ENCODE results near the gene AGTRAP. TPM values are rescaled to one million over a fixed set of nuclear protein-coding genes. Genes with fewer than 3 reads are reported as not detected.
A peak's percentile ranks its signal among the peaks of the same experiment; 100 is the strongest.

AGTRAP gene
- total RNA-seq, 2 donors from 2014 or later, result 40.3 to 52.0 TPM

- Mint-ChIP-seq H3K27me3 (no peaks in the 10 kb centered on the region), H3K9me3 (no peaks in the 10 kb centered on the region), H3K4me1 (ENCODE audit: low read depth in 2 of 2) (peaks cover 14 to 16% of the 10 kb centered on the region in 2 donors), H3K27ac (peak overlapping the region in 1 of 2 donors; percentile 19), H3K4me3 (no peak overlapping the region), H3K36me3 (no peaks in the 10 kb centered on the region)
- ATAC-seq, result no peak
- DNase-seq (ENCODE audit: low spot score), result no peak
Observed at GRCh38 chr1:11714831-11715575, 20.9 kb upstream of the AGTRAP start.

- ATAC-seq, result peak; percentile 93
- DNase-seq (ENCODE audit: low spot score), result peak; percentile 84
- no peaks in the 10 kb centered on the region for H3K9me3 Mint-ChIP-seq
- peaks cover 19 to 22% of the 10 kb centered on the region in 2 donors for H3K4me1 Mint-ChIP-seq (ENCODE audit: low read depth in 2 of 2)
- no peaks in the 10 kb centered on the region for H3K27me3 Mint-ChIP-seq
- peak overlapping the region; percentile 94 to 96 for H3K27ac Mint-ChIP-seq
- peak overlapping the region; percentile 88 for H3K4me3 Mint-ChIP-seq
- H3K36me3 Mint-ChIP-seq, result no peaks in the 10 kb centered on the region
Observed at GRCh38 chr1:11719313-11720032, 16.5 kb upstream of the AGTRAP start.

GRCh38 chr1:11720033-11720376 lies 15.9 kb upstream of the AGTRAP start:
- DNase-seq (ENCODE audit: low spot score), result no peak
- Mint-ChIP-seq H3K4me3 (peak overlapping the region; percentile 88), H3K9me3 (no peaks in the 10 kb centered on the region), H3K27ac (peak overlapping the region; percentile 94 to 96), H3K27me3 (no peaks in the 10 kb centered on the region), H3K4me1 (ENCODE audit: low read depth in 2 of 2) (peaks cover 25 to 26% of the 10 kb centered on the region in 2 donors), H3K36me3 (no peaks in the 10 kb centered on the region)
- ATAC-seq, result no peak

GRCh38 chr1:11720525-11720924 lies 15.4 kb upstream of the AGTRAP start:
- Mint-ChIP-seq H3K27ac (peak overlapping the region; percentile 12 to 96), H3K4me3 (peak overlapping the region; percentile 15)

GRCh38 chr1:11721311-11721710 lies 14.6 kb upstream of the AGTRAP start:
- DNase-seq (ENCODE audit: low spot score), result no peak
- H3K4me1 Mint-ChIP-seq (ENCODE audit: low read depth in 2 of 2), result peaks cover 29 to 30% of the 10 kb centered on the region in 2 donors
- ATAC-seq, result no peak
- no peak overlapping the region for H3K27ac Mint-ChIP-seq
- H3K36me3 Mint-ChIP-seq, result no peaks in the 10 kb centered on the region
- H3K27me3 Mint-ChIP-seq, result no peaks in the 10 kb centered on the region
- H3K9me3 Mint-ChIP-seq, result no peaks in the 10 kb centered on the region
- no peak overlapping the region for H3K4me3 Mint-ChIP-seq

More at GRCh38 chr1:11720525-11720924, 15.4 kb upstream of the AGTRAP start:
- peaks cover 26 to 29% of the 10 kb centered on the region in 2 donors for H3K4me1 Mint-ChIP-seq (ENCODE audit: low read depth in 2 of 2)
- no peaks in the 10 kb centered on the region for H3K27me3 Mint-ChIP-seq
- no peaks in the 10 kb centered on the region for H3K9me3 Mint-ChIP-seq
- H3K36me3 Mint-ChIP-seq, result no peaks in the 10 kb centered on the region
- ATAC-seq (no peak), DNase-seq (ENCODE audit: low spot score) (no peak)

- ATAC-seq (no peak), DNase-seq (ENCODE audit: low spot score) (no peak)
- H3K36me3 Mint-ChIP-seq, result no peaks in the 10 kb centered on the region
- peaks cover 29 to 30% of the 10 kb centered on the region in 2 donors for H3K4me1 Mint-ChIP-seq (ENCODE audit: low read depth in 2 of 2)
- no peaks in the 10 kb centered on the region for H3K27me3 Mint-ChIP-seq
- H3K27ac Mint-ChIP-seq, result no peak overlapping the region
- no peaks in the 10 kb centered on the region for H3K9me3 Mint-ChIP-seq
- H3K4me3 Mint-ChIP-seq, result no peak overlapping the region
Observed at GRCh38 chr1:11722538-11722937, 13.4 kb upstream of the AGTRAP start.

GRCh38 chr1:11725616-11726015 lies 10.3 kb upstream of the AGTRAP start:
- Mint-ChIP-seq H3K4me3 (no peak overlapping the region), H3K27ac (no peak overlapping the region), H3K27me3 (no peaks in the 10 kb centered on the region), H3K36me3 (no peaks in the 10 kb centered on the region), H3K4me1 (ENCODE audit: low read depth in 2 of 2) (peaks cover 30 to 33% of the 10 kb centered on the region in 2 donors), H3K9me3 (no peaks in the 10 kb centered on the region)
- ATAC-seq (no peak), DNase-seq (ENCODE audit: low spot score) (no peak)

GRCh38 chr1:11727119-11727518 lies 8.8 kb upstream of the AGTRAP start:
- DNase-seq (ENCODE audit: low spot score) (no peak), ATAC-seq (no peak)
- H3K9me3 Mint-ChIP-seq, result no peaks in the 10 kb centered on the region
- no peak overlapping the region for H3K27ac Mint-ChIP-seq
- no peaks in the 10 kb centered on the region for H3K27me3 Mint-ChIP-seq
- no peaks in the 10 kb centered on the region for H3K36me3 Mint-ChIP-seq
- no peak overlapping the region for H3K4me3 Mint-ChIP-seq
- peaks cover 42% of the 10 kb centered on the region in 2 donors for H3K4me1 Mint-ChIP-seq (ENCODE audit: low read depth in 2 of 2)

GRCh38 chr1:11728126-11728806 lies 7.7 kb upstream of the AGTRAP start:
- no peaks in the 10 kb centered on the region for H3K36me3 Mint-ChIP-seq
- DNase-seq (ENCODE audit: low spot score) (no peak), ATAC-seq (no peak)
- H3K27me3 Mint-ChIP-seq, result no peaks in the 10 kb centered on the region
- H3K4me3 Mint-ChIP-seq, result no peak overlapping the region
- no peaks in the 10 kb centered on the region for H3K9me3 Mint-ChIP-seq
- peaks cover 46% of the 10 kb centered on the region in 2 donors for H3K4me1 Mint-ChIP-seq (ENCODE audit: low read depth in 2 of 2)
- no peak overlapping the region for H3K27ac Mint-ChIP-seq

GRCh38 chr1:11729155-11729497 lies 6.8 kb upstream of the AGTRAP start:
- H3K27ac Mint-ChIP-seq, result peak overlapping the region; percentile 94 to 96
- H3K27me3 Mint-ChIP-seq, result no peaks in the 10 kb centered on the region
- no peaks in the 10 kb centered on the region for H3K9me3 Mint-ChIP-seq
- DNase-seq (ENCODE audit: low spot score), result no peak
- peak overlapping the region; percentile 94 for H3K4me3 Mint-ChIP-seq
- peaks cover 46 to 49% of the 10 kb centered on the region in 2 donors for H3K4me1 Mint-ChIP-seq (ENCODE audit: low read depth in 2 of 2)
- no peaks in the 10 kb centered on the region for H3K36me3 Mint-ChIP-seq
- ATAC-seq, result no peak

- Mint-ChIP-seq H3K9me3 (no peaks in the 10 kb centered on the region), H3K36me3 (no peaks in the 10 kb centered on the region), H3K4me1 (ENCODE audit: low read depth in 2 of 2) (peaks cover 41 to 47% of the 10 kb centered on the region in 2 donors), H3K4me3 (peak overlapping the region; percentile 94), H3K27me3 (no peaks in the 10 kb centered on the region), H3K27ac (peak overlapping the region; percentile 94 to 96)
- peak; percentile 43 to 48 for ATAC-seq
- no peak for DNase-seq (ENCODE audit: low spot score)
Observed at GRCh38 chr1:11729498-11730428, 6.2 kb upstream of the AGTRAP start.

GRCh38 chr1:11730429-11730891 lies 5.5 kb upstream of the AGTRAP start:
- Mint-ChIP-seq H3K27ac (peak overlapping the region; percentile 94 to 96), H3K4me1 (ENCODE audit: low read depth in 2 of 2) (peaks cover 41 to 47% of the 10 kb centered on the region in 2 donors), H3K36me3 (no peaks in the 10 kb centered on the region), H3K9me3 (no peaks in the 10 kb centered on the region), H3K27me3 (no peaks in the 10 kb centered on the region), H3K4me3 (peak overlapping the region; percentile 94)
- DNase-seq (ENCODE audit: low spot score) (peak; percentile 84), ATAC-seq (peak; percentile 89 to 91)

GRCh38 chr1:11731691-11732283 lies 4.1 kb upstream of the AGTRAP start:
- H3K4me3 Mint-ChIP-seq, result peak overlapping the region; percentile 90
- H3K9me3 Mint-ChIP-seq, result no peaks in the 10 kb centered on the region
- no peaks in the 10 kb centered on the region for H3K27me3 Mint-ChIP-seq
- H3K27ac Mint-ChIP-seq, result peak overlapping the region; percentile 94 to 96
- H3K36me3 Mint-ChIP-seq, result no peaks in the 10 kb centered on the region
- DNase-seq (ENCODE audit: low spot score) (no peak), ATAC-seq (no peak)
- H3K4me1 Mint-ChIP-seq (ENCODE audit: low read depth in 2 of 2), result peaks cover 43 to 53% of the 10 kb centered on the region in 2 donors

All from natural killer cell treated with Interleukin-12 subunit alpha and Interleukin-12 subunit beta and Interleukin-15 and Interleukin-18, amount 100 ng/mL, for 72 hours (primary cell).